CD8-positive, alpha-beta memory T cell (primary cell): ENCODE results near the gene BBS1. TPM values are rescaled to one million over a fixed set of nuclear protein-coding genes. Genes with fewer than 3 reads are reported as not detected.
A peak's percentile ranks its signal among the peaks of the same experiment; 100 is the strongest.
"Not testable (repeated sequence)": the region's sequence is repeated elsewhere in the genome, so short reads cannot be mapped to it uniquely, and the experiment has no call there.

Experiments used
- CTCF ChIA-PET: fragments of 350-600 bp; sonication (Branson Sonifier 250); formaldehyde crosslinking; loops from one replicate; lab custom pipeline; 2021; ENCODE audit warnings: antibody characterized with exemption; lab: Charles Lee
- POLR2A ChIA-PET: fragments of 350-600 bp; sonication (Branson Sonifier 250); formaldehyde crosslinking; loops from one replicate; lab custom pipeline; 2021; ENCODE audit warnings: antibody characterized with exemption; lab: Charles Lee
- DNase-seq, 5 donors: peaks; one replicate each; pipeline versions ENCODE4 v3.0.0 to v3.0.0-alpha.2; 2020 to 2022; ENCODE audit warnings: mixed read lengths in 1 of 5
- H3K27ac ChIP-seq: one replicate; pipeline ENCODE4 v1.7.0; 2013; ENCODE audit warnings: low read depth, mild to moderate bottlenecking, low read length, moderate library complexity
- H3K27me3 ChIP-seq: 2 replicates; pipeline ENCODE4 v1.7.0; 2013; ENCODE audit warnings: low read length, mild to moderate bottlenecking; ENCODE audit not compliant: insufficient read depth, poor library complexity, severe bottlenecking
- H3K36me3 ChIP-seq: 2 replicates; pipeline ENCODE4 v1.7.0; 2013; ENCODE audit warnings: mild to moderate bottlenecking, low read length, moderate library complexity; ENCODE audit not compliant: insufficient read depth
- H3K4me1 ChIP-seq: 2 replicates; pipeline ENCODE4 v1.7.0; 2013; ENCODE audit warnings: mild to moderate bottlenecking, low read length, moderate library complexity; ENCODE audit not compliant: insufficient read depth
- H3K4me3 ChIP-seq: 2 replicates; pipeline ENCODE4 v1.7.0; 2013; ENCODE audit warnings: mild to moderate bottlenecking, low read length
- H3K9me3 ChIP-seq: 2 replicates; pipeline ENCODE4 v1.7.0; 2013; ENCODE audit warnings: mild to moderate bottlenecking, low read length
- H3K27ac Mint-ChIP-seq, 8 donors: one replicate each; pipeline ENCODE4 v1.8.0; 2020 to 2021; ENCODE audit warnings: mixed read lengths in 8 of 8, mild to moderate bottlenecking in 6 of 8, inconsistent platforms in 3 of 8, moderate library complexity in 3 of 8
- H3K27me3 Mint-ChIP-seq, 2 donors: one replicate each; pipeline ENCODE4 v1.8.0; 2020 to 2021; ENCODE audit warnings: mixed read lengths in 2 of 2, mild to moderate bottlenecking in 1 of 2, moderate library complexity in 1 of 2
- H3K36me3 Mint-ChIP-seq, 3 donors: one replicate each; pipeline ENCODE4 v1.8.0; 2020 to 2021; ENCODE audit warnings: mixed read lengths in 3 of 3, inconsistent platforms in 1 of 3, mild to moderate bottlenecking in 1 of 3
- H3K4me1 Mint-ChIP-seq, 3 donors: one replicate each; pipeline ENCODE4 v1.8.0; 2020 to 2021; ENCODE audit warnings: mixed read lengths in 3 of 3, inconsistent platforms in 1 of 3, mild to moderate bottlenecking in 1 of 3
- H3K4me3 Mint-ChIP-seq, 7 donors: one replicate each; pipeline ENCODE4 v1.8.0; 2020 to 2021; ENCODE audit warnings: mixed read lengths in 7 of 7, mild to moderate bottlenecking in 6 of 7, moderate library complexity in 4 of 7, inconsistent platforms in 2 of 7
- H3K9me3 Mint-ChIP-seq, 5 donors: one replicate each; pipeline ENCODE4 v1.8.0; 2020 to 2022; ENCODE audit warnings: mixed read lengths in 5 of 5, mild to moderate bottlenecking in 3 of 5, moderate library complexity in 2 of 5, inconsistent platforms in 1 of 5
- polyA plus RNA-seq: library from polyadenylated mRNA; unstranded; fragments of 300-500 nt; fragmentation: Illumina TruSeq; gene quantifications from one replicate; pipeline ENCODE4 v1.2.3, GENCODE V29; 2021
- total RNA-seq, 2 experiments: library from RNA; stranded (reverse); gene quantifications; one replicate each; pipeline ENCODE4 v1.2.3, GENCODE V29; 2021

BBS1 gene
- total and polyA plus RNA-seq, 3 experiments from 2014 or later = 15.6 to 21.2 (median 17.7) TPM

- no peak for DNase-seq
- Histone ChIP-seq H3K36me3 (peaks cover 7% of the 10 kb centered on the region), H3K4me3 (no peak overlapping the region), H3K27ac (no peak overlapping the region), H3K4me1 (peaks cover 32% of the 10 kb centered on the region), H3K9me3 (no peaks in the 10 kb centered on the region), H3K27me3 (no peaks in the 10 kb centered on the region)
- ChIA-PET CTCF (no interaction called here), POLR2A (interaction anchor here (0.9 kb wide), 1 partner anchor 26 kb away, joined by 3 read pairs; the partner anchor contains the start of gene CTSF)
- Mint-ChIP-seq H3K27me3 (no peaks in the 10 kb centered on the region), H3K27ac (peak overlapping the region; percentile 85 to 98 (median 90)), H3K4me1 (peaks cover 39 to 52% (median 50%) of the 10 kb centered on the region in 3 donors), H3K9me3 (no peaks in the 10 kb centered on the region), H3K36me3 (peaks cover 0 to 60% (median 13%) of the 10 kb centered on the region in 3 donors), H3K4me3 (peak overlapping the region; percentile 36 to 92 (median 72))
Observed at GRCh38 chr11:66542362-66542761, 31.9 kb downstream of the BBS1 start.

GRCh38 chr11:66543263-66544107 lies 33.0 kb downstream of the BBS1 start:
- DNase-seq = peak; percentile 62 to 85 (median 69)
- Histone ChIP-seq H3K36me3 (peaks cover 7% of the 10 kb centered on the region), H3K27ac (peak overlapping the region; percentile 66), H3K4me3 (peak overlapping the region; percentile 66), H3K4me1 (peaks cover 32% of the 10 kb centered on the region), H3K9me3 (no peaks in the 10 kb centered on the region), H3K27me3 (no peaks in the 10 kb centered on the region)
- no peaks in the 10 kb centered on the region for H3K9me3 Mint-ChIP-seq
- ChIA-PET POLR2A (interaction anchor here (1.0 to 1.5 kb wide), 5 partner anchors 48 to 135 kb away, joined by 3 to 7 read pairs (median 3); partner anchors contain the start of genes RBM4 and RBM4B), CTCF (interaction anchor here (0.6 to 1.6 kb wide), 7 partner anchors 10 to 159 kb away, joined by 3 to 5 read pairs (median 3); no protein-coding TSS in a partner anchor)
- H3K4me1 Mint-ChIP-seq = peaks cover 38 to 51% (median 50%) of the 10 kb centered on the region in 3 donors
- H3K36me3 Mint-ChIP-seq = peaks cover 0 to 54% (median 11%) of the 10 kb centered on the region in 3 donors
- H3K27me3 Mint-ChIP-seq = peaks cover 0 to 4% of the 10 kb centered on the region in 2 donors
- peak overlapping the region; percentile 89 to 97 (median 93) for H3K27ac Mint-ChIP-seq
- H3K4me3 Mint-ChIP-seq = peak overlapping the region; percentile 72 to 92 (median 81)

- ChIA-PET POLR2A (interaction anchor here (0.6 to 2.2 kb wide), 6 partner anchors 23 to 298 kb away, joined by 3 to 17 read pairs (median 6); partner anchors contain the start of genes CTSF, PELI3, RBM14 and RCE1), CTCF (interaction anchor here (1.5 to 2.4 kb wide), 4 partner anchors 12 to 134 kb away, joined by 4 to 11 read pairs (median 6); partner anchors contain the start of gene RBM4B)
- not testable (repeated sequence) for H3K9me3 ChIP-seq, H3K36me3 ChIP-seq, H3K27me3 ChIP-seq, H3K27me3 Mint-ChIP-seq, DNase-seq, H3K9me3 Mint-ChIP-seq
- Histone ChIP-seq H3K4me3 (peak overlapping the region; percentile 92), H3K27ac (peak overlapping the region; percentile 75), H3K4me1 (peaks cover 32% of the 10 kb centered on the region)
- Mint-ChIP-seq H3K4me3 (peak overlapping the region; percentile 84 to 95 (median 92)), H3K36me3 (peaks cover 0 to 45% (median 10%) of the 10 kb centered on the region in 3 donors), H3K27ac (peak overlapping the region; percentile 82 to 96 (median 94)), H3K4me1 (peaks cover 34 to 50% (median 48%) of the 10 kb centered on the region in 3 donors)
Observed at GRCh38 chr11:66544952-66545351, 34.5 kb downstream of the BBS1 start.

- DNase-seq = peak; percentile 77 to 87 (median 82)
- Histone ChIP-seq H3K4me3 (peak within 1 kb of the TSS; percentile 92), H3K4me1 (peaks cover 32% of the 10 kb centered on the region), H3K27me3 (no peaks in the 10 kb centered on the region), H3K9me3 (no peaks in the 10 kb centered on the region), H3K36me3 (no peaks in the 10 kb centered on the region), H3K27ac (peak within 1 kb of the TSS; percentile 75)
- POLR2A ChIA-PET = interaction anchor here (0.8 to 2.2 kb wide), 8 partner anchors 22 to 298 kb away, joined by 3 to 17 read pairs (median 8); partner anchors contain the start of genes CTSF, DPP3, PELI3 and RBM14
- Mint-ChIP-seq H3K27ac (peak within 1 kb of the TSS; percentile 82 to 96 (median 94)), H3K4me1 (peaks cover 34 to 50% (median 48%) of the 10 kb centered on the region in 3 donors), H3K9me3 (no peaks in the 10 kb centered on the region), H3K4me3 (peak within 1 kb of the TSS; percentile 86 to 95 (median 92)), H3K36me3 (peaks cover 0 to 38% (median 10%) of the 10 kb centered on the region in 3 donors), H3K27me3 (peaks cover 0 to 6% of the 10 kb centered on the region in 2 donors)
- CTCF ChIA-PET = interaction anchor here (1.0 to 2.4 kb wide), 8 partner anchors 11 to 137 kb away, joined by 3 to 11 read pairs (median 4); partner anchors contain the start of genes CTSF and RBM4B
Observed at GRCh38 chr11:66545701-66546367, 35.4 kb downstream of the BBS1 start, which contains the start of gene ZDHHC24. ZDHHC24 (minus strand) TSS chr11:66546048; CDS start chr11:66546003, 45 bp downstream.

GRCh38 chr11:66546368-66546965 lies 36.0 kb downstream of the BBS1 start, which contains the start of gene ACTN3:
ACTN3 (plus strand) TSS chr11:66546903; CDS start chr11:66546938, 35 bp downstream.
- Histone ChIP-seq H3K27me3 (no peaks in the 10 kb centered on the region), H3K4me1 (peaks cover 32% of the 10 kb centered on the region), H3K27ac (peak within 1 kb of the TSS; percentile 75), H3K9me3 (no peaks in the 10 kb centered on the region), H3K4me3 (peak within 1 kb of the TSS; percentile 92), H3K36me3 (no peaks in the 10 kb centered on the region)
- CTCF ChIA-PET = interaction anchor here (1.0 to 2.4 kb wide), 8 partner anchors 12 to 138 kb away, joined by 3 to 11 read pairs (median 4); partner anchors contain the start of genes CTSF and RBM4B
- Mint-ChIP-seq H3K27me3 (peaks cover 0 to 6% of the 10 kb centered on the region in 2 donors), H3K27ac (peak within 1 kb of the TSS; percentile 78 to 94 (median 86)), H3K36me3 (peaks cover 0 to 32% (median 9%) of the 10 kb centered on the region in 3 donors), H3K4me1 (peaks cover 34 to 48% (median 45%) of the 10 kb centered on the region in 3 donors), H3K9me3 (no peaks in the 10 kb centered on the region), H3K4me3 (peak within 1 kb of the TSS; percentile 86 to 95 (median 92))
- peak in 1 of 5 donors; percentile 16 for DNase-seq
- POLR2A ChIA-PET = interaction anchor here (0.5 to 2.2 kb wide), 10 partner anchors 22 to 1425 kb away, joined by 3 to 17 read pairs (median 6); partner anchors contain the start of genes CTSF, DPP3, FAU and PELI3

GRCh38 chr11:66546966-66547661 lies 36.7 kb downstream of the BBS1 start:
- Histone ChIP-seq H3K36me3 (no peaks in the 10 kb centered on the region), H3K27ac (no peak overlapping the region), H3K4me1 (peaks cover 32% of the 10 kb centered on the region), H3K9me3 (no peaks in the 10 kb centered on the region), H3K4me3 (no peak overlapping the region), H3K27me3 (no peaks in the 10 kb centered on the region)
- ChIA-PET POLR2A (interaction anchor here (0.5 to 2.2 kb wide), 6 partner anchors 21 to 1425 kb away, joined by 3 to 17 read pairs (median 9); partner anchors contain the start of genes CTSF, DPP3, FAU and RBM14), CTCF (interaction anchor here (1.4 to 2.4 kb wide), 5 partner anchors 21 to 132 kb away, joined by 3 to 11 read pairs (median 5); partner anchors contain the start of genes CTSF and RBM4B)
- no peaks in the 10 kb centered on the region for H3K9me3 Mint-ChIP-seq
- H3K4me3 Mint-ChIP-seq = peak overlapping the region; percentile 86 to 95 (median 92)
- no peak for DNase-seq
- peak overlapping the region in 4 of 8 donors; percentile 4 to 94 (median 88) for H3K27ac Mint-ChIP-seq
- peaks cover 30 to 41% (median 38%) of the 10 kb centered on the region in 3 donors for H3K4me1 Mint-ChIP-seq
- peaks cover 0 to 26% (median 5%) of the 10 kb centered on the region in 3 donors for H3K36me3 Mint-ChIP-seq
- H3K27me3 Mint-ChIP-seq = peaks cover 0 to 6% of the 10 kb centered on the region in 2 donors
